GM12878 (cell line): ENCODE results near the gene LMO3. TPM values are rescaled to one million over a fixed set of nuclear protein-coding genes. Genes with fewer than 3 reads are reported as not detected.

Experiments
- ATF7 ChIP-seq: fragments of 450-650 bp; IDR thresholded peaks from 2 replicates; pipeline ENCODE4 v1.6.1; 2016; ENCODE audit warnings: low read depth, mild to moderate bottlenecking
- BCL11A ChIP-seq: IDR thresholded peaks from 2 replicates; pipeline ENCODE4 v1.6.1; 2011; ENCODE audit warnings: low read depth, low read length
- BRCA1 ChIP-seq: IDR thresholded peaks from 2 replicates; pipeline ENCODE4 v1.6.1; 2011; ENCODE audit warnings: low read depth, low read length, improper control_type of control experiment
- CREB1 ChIP-seq: IDR thresholded peaks from 2 replicates; pipeline ENCODE4 v1.6.1; 2012; ENCODE audit warnings: low read depth, mild to moderate bottlenecking, inconsistent platforms
- E2F8 ChIP-seq: fragments of 450-650 bp; IDR thresholded peaks from 2 replicates; pipeline ENCODE4 v1.6.1; 2018; ENCODE audit warnings: mild to moderate bottlenecking, low read depth, moderate library complexity; ENCODE audit not compliant: partially characterized antibody
- EP300 ChIP-seq, 2 experiments: fragments of 150-350 bp in 1 of 2; IDR thresholded peaks; 2 replicates each; pipeline ENCODE4 v1.6.1; 2011 to 2012; ENCODE audit warnings: low read depth in 2 of 2, low read length in 2 of 2, borderline replicate concordance in 1 of 2, improper control_type of control experiment in 1 of 2, inconsistent platforms in 1 of 2; ENCODE audit not compliant: control insufficient read depth in 1 of 2
- FOXM1 ChIP-seq: IDR thresholded peaks from 2 replicates; pipeline ENCODE4 v1.6.1; 2012; ENCODE audit warnings: low read depth, mild to moderate bottlenecking, inconsistent platforms, low read length, moderate library complexity
- IKZF2 ChIP-seq, 2 experiments: fragments of 450-650 bp; IDR thresholded peaks; 2 replicates each; pipeline ENCODE4 v1.6.1; 2017; ENCODE audit warnings: mild to moderate bottlenecking in 2 of 2, moderate library complexity in 2 of 2
- MTA2 ChIP-seq: fragments of 450-650 bp; IDR thresholded peaks from 2 replicates; pipeline ENCODE4 v1.6.1; 2016; ENCODE audit warnings: low read depth, mild to moderate bottlenecking, moderate library complexity
- MXI1 ChIP-seq: fragments of 150-350 bp; IDR thresholded peaks from 2 replicates; pipeline ENCODE4 v1.6.1; 2011; ENCODE audit warnings: low read depth, mild to moderate bottlenecking, inconsistent platforms, low read length, improper control_type of control experiment
- NFYB ChIP-seq: IDR thresholded peaks from 2 replicates; pipeline ENCODE4 v1.6.1; 2011; ENCODE audit warnings: low read depth, mild to moderate bottlenecking, low read length, improper control_type of control experiment, moderate library complexity; ENCODE audit not compliant: insufficient read depth
- NR2F1 ChIP-seq: fragments of 450-650 bp; conservative IDR thresholded peaks from 2 replicates; pipeline ENCODE4 v1.6.1; 2017; ENCODE audit warnings: mild to moderate bottlenecking
- PAX5 ChIP-seq: IDR thresholded peaks from 2 replicates; pipeline ENCODE4 v1.6.1; 2011; ENCODE audit warnings: low read depth, low read length, borderline replicate concordance
- POLR2AphosphoS2 ChIP-seq: IDR thresholded peaks from 2 replicates; pipeline ENCODE4 v1.6.1; 2011; ENCODE audit warnings: low read depth, mild to moderate bottlenecking, low read length, improper control_type of control experiment, moderate library complexity
- RB1 ChIP-seq: fragments of 450-650 bp; formaldehyde crosslinking; IDR thresholded peaks from 2 replicates; pipeline ENCODE4 v1.6.1; 2017; ENCODE audit warnings: mild to moderate bottlenecking, borderline replicate concordance
- RUNX3 ChIP-seq: IDR thresholded peaks from 2 replicates; pipeline ENCODE4 v1.6.1; 2012; ENCODE audit warnings: low read length, inconsistent platforms
- SIX5 ChIP-seq: IDR thresholded peaks from 2 replicates; pipeline ENCODE4 v1.6.1; 2011; ENCODE audit warnings: mild to moderate bottlenecking, low read depth, low read length, moderate library complexity; ENCODE audit not compliant: severe bottlenecking
- STAT1 ChIP-seq: fragments of 450-650 bp; conservative IDR thresholded peaks from 2 replicates; pipeline ENCODE4 v1.6.1; 2014; ENCODE audit warnings: antibody characterized with exemption, mild to moderate bottlenecking
- STAT3 ChIP-seq: IDR thresholded peaks from 2 replicates; pipeline ENCODE4 v1.6.1; 2011; ENCODE audit warnings: low read depth, low read length, improper control_type of control experiment
- ZNF622 ChIP-seq: fragments of 450-650 bp; IDR thresholded peaks from 2 replicates; pipeline ENCODE4 v1.6.1; 2017; ENCODE audit warnings: mild to moderate bottlenecking, inconsistent platforms
- ZSCAN29 ChIP-seq: fragments of 450-650 bp; IDR thresholded peaks from 2 replicates; pipeline ENCODE4 v1.6.1; 2017; ENCODE audit warnings: mild to moderate bottlenecking, moderate library complexity
- polyA plus RNA-seq, 11 experiments: library from polyadenylated mRNA; depleted of rRNA in 4 of 11; unstranded in 6 of 11; stranded (reverse) in 5 of 11; fragments of >200 nt; fragmentation: Nextera tagmentation in 4 of 11; fragmentation: Illumina TruSeq in 1 of 11; extraction: Ambion mirVana in 4 of 11; extraction: Trizol in 1 of 11; gene quantifications; 1 replicate in 1 of 11; 2 replicates in 10 of 11; pipeline versions ENCODE4 v1.2.1 to v1.2.3, GENCODE V29; 2011 to 2016; ENCODE audit warnings: inconsistent platforms in 2 of 11, missing spikeins in 2 of 11, low read depth in 1 of 11
- total RNA-seq, 4 experiments: library from RNA; depleted of rRNA in 3 of 4; stranded (reverse); fragments of >200 nt in 3 of 4; fragmentation: Illumina TruSeq in 1 of 4; extraction: Trizol in 1 of 4; gene quantifications; 2 replicates each; pipeline versions ENCODE4 v1.2.1 to v1.2.3, GENCODE V29; 2013 to 2021
- TF ChIP-seq, protein P1 (sequence below): fragments of 450-650 bp; IDR thresholded peaks from 2 replicates; pipeline ENCODE4 v1.6.1; 2016; ENCODE audit warnings: mild to moderate bottlenecking, moderate library complexity, borderline replicate concordance
- TF ChIP-seq, protein P2 (sequence below): IDR thresholded peaks from 2 replicates; pipeline ENCODE4 v1.6.1; 2012; ENCODE audit warnings: low read depth, low read length, improper control_type of control experiment
- TF ChIP-seq, protein P3 (sequence below): fragments of 450-650 bp; conservative IDR thresholded peaks from 2 replicates; pipeline ENCODE4 v1.6.1; 2017; ENCODE audit warnings: mild to moderate bottlenecking, moderate library complexity

Gene LMO3
- total and polyA plus RNA-seq, 10 of the 15 experiments (the other 5 are each of a cell fraction or from before 2014, with no cell fraction given), result 1.6 to 13.5 (median 1.9) TPM

- TF ChIP-seq, protein P1, sequence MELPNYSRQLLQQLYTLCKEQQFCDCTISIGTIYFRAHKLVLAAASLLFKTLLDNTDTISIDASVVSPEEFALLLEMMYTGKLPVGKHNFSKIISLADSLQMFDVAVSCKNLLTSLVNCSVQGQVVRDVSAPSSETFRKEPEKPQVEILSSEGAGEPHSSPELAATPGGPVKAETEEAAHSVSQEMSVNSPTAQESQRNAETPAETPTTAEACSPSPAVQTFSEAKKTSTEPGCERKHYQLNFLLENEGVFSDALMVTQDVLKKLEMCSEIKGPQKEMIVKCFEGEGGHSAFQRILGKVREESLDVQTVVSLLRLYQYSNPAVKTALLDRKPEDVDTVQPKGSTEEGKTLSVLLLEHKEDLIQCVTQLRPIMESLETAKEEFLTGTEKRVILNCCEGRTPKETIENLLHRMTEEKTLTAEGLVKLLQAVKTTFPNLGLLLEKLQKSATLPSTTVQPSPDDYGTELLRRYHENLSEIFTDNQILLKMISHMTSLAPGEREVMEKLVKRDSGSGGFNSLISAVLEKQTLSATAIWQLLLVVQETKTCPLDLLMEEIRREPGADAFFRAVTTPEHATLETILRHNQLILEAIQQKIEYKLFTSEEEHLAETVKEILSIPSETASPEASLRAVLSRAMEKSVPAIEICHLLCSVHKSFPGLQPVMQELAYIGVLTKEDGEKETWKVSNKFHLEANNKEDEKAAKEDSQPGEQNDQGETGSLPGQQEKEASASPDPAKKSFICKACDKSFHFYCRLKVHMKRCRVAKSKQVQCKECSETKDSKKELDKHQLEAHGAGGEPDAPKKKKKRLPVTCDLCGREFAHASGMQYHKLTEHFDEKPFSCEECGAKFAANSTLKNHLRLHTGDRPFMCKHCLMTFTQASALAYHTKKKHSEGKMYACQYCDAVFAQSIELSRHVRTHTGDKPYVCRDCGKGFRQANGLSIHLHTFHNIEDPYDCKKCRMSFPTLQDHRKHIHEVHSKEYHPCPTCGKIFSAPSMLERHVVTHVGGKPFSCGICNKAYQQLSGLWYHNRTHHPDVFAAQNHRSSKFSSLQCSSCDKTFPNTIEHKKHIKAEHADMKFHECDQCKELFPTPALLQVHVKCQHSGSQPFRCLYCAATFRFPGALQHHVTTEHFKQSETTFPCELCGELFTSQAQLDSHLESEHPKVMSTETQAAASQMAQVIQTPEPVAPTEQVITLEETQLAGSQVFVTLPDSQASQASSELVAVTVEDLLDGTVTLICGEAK, result no peak
- no peak for TF ChIP-seq STAT1
- TF ChIP-seq ZSCAN29, result no peak
- no peak; a peak in 1 of 4 replicates for TF ChIP-seq IKZF2 (IDR thresholded peaks at IDR 0.05)
- TF ChIP-seq NR2F1, result peak; percentile 82
- peak; percentile 45 for TF ChIP-seq ATF7
- no peak for TF ChIP-seq SIX5
- TF ChIP-seq RUNX3, result peak; percentile 63; the same call in 1 of the 2 replicates
- TF ChIP-seq POLR2AphosphoS2, result no peak
- TF ChIP-seq MXI1, result no peak
- TF ChIP-seq E2F8, result no peak
- TF ChIP-seq STAT3, result no peak
- TF ChIP-seq RB1, result no peak
- no peak for TF ChIP-seq CREB1
- TF ChIP-seq, protein P2, sequence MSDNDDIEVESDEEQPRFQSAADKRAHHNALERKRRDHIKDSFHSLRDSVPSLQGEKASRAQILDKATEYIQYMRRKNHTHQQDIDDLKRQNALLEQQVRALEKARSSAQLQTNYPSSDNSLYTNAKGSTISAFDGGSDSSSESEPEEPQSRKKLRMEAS, result no peak
- TF ChIP-seq PAX5, result 0 out of 2 replicates have a peak, but pooled peaks have one; percentile 18
- TF ChIP-seq ZNF622, result no peak
- no peak for TF ChIP-seq NFYB
- TF ChIP-seq MTA2, result peak; percentile 86
- no peak for TF ChIP-seq BRCA1
- TF ChIP-seq, protein P3, sequence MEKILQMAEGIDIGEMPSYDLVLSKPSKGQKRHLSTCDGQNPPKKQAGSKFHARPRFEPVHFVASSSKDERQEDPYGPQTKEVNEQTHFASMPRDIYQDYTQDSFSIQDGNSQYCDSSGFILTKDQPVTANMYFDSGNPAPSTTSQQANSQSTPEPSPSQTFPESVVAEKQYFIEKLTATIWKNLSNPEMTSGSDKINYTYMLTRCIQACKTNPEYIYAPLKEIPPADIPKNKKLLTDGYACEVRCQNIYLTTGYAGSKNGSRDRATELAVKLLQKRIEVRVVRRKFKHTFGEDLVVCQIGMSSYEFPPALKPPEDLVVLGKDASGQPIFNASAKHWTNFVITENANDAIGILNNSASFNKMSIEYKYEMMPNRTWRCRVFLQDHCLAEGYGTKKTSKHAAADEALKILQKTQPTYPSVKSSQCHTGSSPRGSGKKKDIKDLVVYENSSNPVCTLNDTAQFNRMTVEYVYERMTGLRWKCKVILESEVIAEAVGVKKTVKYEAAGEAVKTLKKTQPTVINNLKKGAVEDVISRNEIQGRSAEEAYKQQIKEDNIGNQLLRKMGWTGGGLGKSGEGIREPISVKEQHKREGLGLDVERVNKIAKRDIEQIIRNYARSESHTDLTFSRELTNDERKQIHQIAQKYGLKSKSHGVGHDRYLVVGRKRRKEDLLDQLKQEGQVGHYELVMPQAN, result no peak
- TF ChIP-seq BCL11A, result peak; percentile 24; the same call in 1 of the 2 replicates
- TF ChIP-seq FOXM1, result no peak
- TF ChIP-seq EP300 (IDR thresholded peaks at IDR 0.05; ENCODE audit: borderline replicate concordance in 1 of 2, control insufficient read depth in 1 of 2, low read depth in 2 of 2, low read length in 2 of 2), result no peak
Observed at GRCh38 chr12:16626991-16627390, 21.0 kb upstream of the LMO3 start (continued).
